Astrocyte of the cerebellum (primary cell): ENCODE results near the gene CPSF2.

Source experiments
- DNase-seq: peaks from one replicate; pipeline ENCODE4 v3.0.0-alpha.2; 2011; ENCODE audit warnings: low read depth
- H3K4me3 ChIP-seq: 2 replicates; pipeline ENCODE4 v1.5.1; 2011; ENCODE audit warnings: mild to moderate bottlenecking, low read depth, low read length, moderate library complexity
- CTCF ChIP-seq: IDR thresholded peaks from 2 replicates; pipeline ENCODE4 v1.5.1; 2012; ENCODE audit warnings: low read length, low read depth, moderate library complexity, mild to moderate bottlenecking; ENCODE audit errors: missing control alignments
- in situ Hi-C: cut with HindIII; loops from 2 replicates; pipeline ENCODE4 v1.10.0; 2017; ENCODE audit warnings: low sequenced_read_pairs

The CPSF2 gene

GRCh38 chr14:92153581-92153980 is 31.8 kb downstream of the CPSF2 start:
- in situ Hi-C loops: no loop called here
- DNase-seq: no peak
- no peak overlapping the region for H3K4me3 ChIP-seq
- no peak for TF ChIP-seq CTCF

- H3K4me3 ChIP-seq: no peak overlapping the region
- TF ChIP-seq CTCF: no peak
- in situ Hi-C loops: no loop called here
- no peak for DNase-seq
These were observed 32.6 kb downstream of the CPSF2 start for GRCh38 chr14:92154283-92154942.

- in situ Hi-C loops: no loop called here
- peak; percentile 24 for DNase-seq
- no peak for TF ChIP-seq CTCF
- no peak overlapping the region for H3K4me3 ChIP-seq
These were observed 38.9 kb downstream of the CPSF2 start for GRCh38 chr14:92160619-92161018.

GRCh38 chr14:92161521-92161920 is 39.8 kb downstream of the CPSF2 start:
- in situ Hi-C loops: no loop called here
- no peak overlapping the region for H3K4me3 ChIP-seq
- no peak for TF ChIP-seq CTCF
- DNase-seq: no peak

- no peak for TF ChIP-seq CTCF
- no peak overlapping the region for H3K4me3 ChIP-seq
- DNase-seq: no peak
- in situ Hi-C loops: no loop called here
These were observed 43.2 kb downstream of the CPSF2 start for GRCh38 chr14:92164958-92165357.

- in situ Hi-C loops: no loop called here
- no peak for TF ChIP-seq CTCF
- H3K4me3 ChIP-seq: no peak overlapping the region
- DNase-seq: no peak
These were observed 51.9 kb downstream of the CPSF2 start for GRCh38 chr14:92173668-92174067.
